Testis (tissue), 2 donors: Measurements from ENCODE around the gene TBC1D10A.

Source experiments
- CTCF ChIP-seq, 3 experiments: fragments of 450-650 bp in 2 of 3; fragments of 200-600 bp in 1 of 3; sonication (generic) in 1 of 3; IDR thresholded peaks; one replicate each; pipeline ENCODE4 v1.5.1; 2016 to 2019; ENCODE audit warnings: antibody characterized with exemption in 3 of 3, mild to moderate bottlenecking in 2 of 3, moderate library complexity in 1 of 3
- POLR2A ChIP-seq: fragments of 450-650 bp; IDR thresholded peaks from one replicate; pipeline ENCODE4 v1.6.1; 2017; ENCODE audit warnings: antibody characterized with exemption, mild to moderate bottlenecking, moderate library complexity

- TF ChIP-seq CTCF (IDR thresholded peaks at IDR 0.05) = no peak
- no peak for TF ChIP-seq POLR2A
Measured at GRCh38 chr22:30291058-30291892, 35.5 kb downstream of the TBC1D10A start.
